Cardiac fibroblast (primary cell): ENCODE measurements around the gene TLX2.

ENCODE experiments used
- DNase-seq, 2 donors: peaks; one replicate each; pipeline versions ENCODE4 v3.0.0 to v3.0.0-alpha.2; 2010; ENCODE audit warnings: low read depth in 2 of 2
- H3K4me3 ChIP-seq, 2 donors: replicated peaks in 1 of 2; 1 replicate in 1 of 2; 2 replicates in 1 of 2; pipeline ENCODE4 v1.5.1; 2011; ENCODE audit warnings: low read depth in 2 of 2, low read length in 2 of 2, mild to moderate bottlenecking in 2 of 2, moderate library complexity in 1 of 2
- CTCF ChIP-seq: IDR thresholded peaks from one replicate; pipeline ENCODE4 v1.5.1; 2011; ENCODE audit warnings: low read depth, mild to moderate bottlenecking, low read length, inconsistent platforms

TLX2 gene

GRCh38 chr2:74525717-74526648 lies 11.7 kb downstream of the TLX2 start, which contains the start of gene DQX1:
TSS of gene DQX1 (minus strand) at chr2:74526231. CDS start at chr2:74525729, 502 bp downstream.
- no peak within 1 kb of the TSS for H3K4me3 ChIP-seq
- TF ChIP-seq CTCF: no peak
- peak; percentile 30 to 49 for DNase-seq

GRCh38 chr2:74526649-74527230 lies 12.5 kb downstream of the TLX2 start:
- no peak overlapping the region for H3K4me3 ChIP-seq

GRCh38 chr2:74527741-74528140 lies 13.5 kb downstream of the TLX2 start:
- no peak overlapping the region for H3K4me3 ChIP-seq

More at GRCh38 chr2:74526649-74527230, 12.5 kb downstream of the TLX2 start:
- TF ChIP-seq CTCF: no peak
- DNase-seq: no peak

GRCh38 chr2:74528600-74529356 lies 14.5 kb downstream of the TLX2 start:
- no peak for TF ChIP-seq CTCF
- peak overlapping the region; percentile 98 to 99 for H3K4me3 ChIP-seq
- no peak for DNase-seq

More at GRCh38 chr2:74527741-74528140, 13.5 kb downstream of the TLX2 start:
- no peak for DNase-seq
- TF ChIP-seq CTCF: no peak

- peak; percentile 99 for DNase-seq
- no peak for TF ChIP-seq CTCF
- H3K4me3 ChIP-seq: peak within 1 kb of the TSS; percentile 98 to 99
These were observed 15.3 kb downstream of the TLX2 start, which contains the start of the genes AUP1 and HTRA2 for GRCh38 chr2:74529357-74530238. TSS of gene AUP1 (minus strand) at chr2:74529706. CDS start at chr2:74529629, 77 bp downstream. TSS of gene HTRA2 (plus strand) at chr2:74529933. CDS start at chr2:74530007, 74 bp downstream.
